Measurements from ENCODE around the gene CACNA2D4. TPM values are rescaled to one million over a fixed set of nuclear protein-coding genes. Genes with fewer than 3 reads are reported as not detected.

The CACNA2D4 gene
- polyA plus RNA-seq, 3 donors = 17.8 to 87.7 (median 22.1) TPM

- DNase-seq = no peak
- TF ChIP-seq CTCF (IDR thresholded peaks at IDR 0.05) = no peak
- Mint-ChIP-seq H3K27ac (no peak overlapping the region), H3K4me1 (no peaks in the 10 kb centered on the region), H3K9me3 (no peaks in the 10 kb centered on the region), H3K36me3 (peaks cover 15 to 31% of the 10 kb centered on the region in 2 donors), H3K4me3 (no peak overlapping the region), H3K27me3 (ENCODE audit: low read depth in 3 of 3) (peaks cover 0 to 1% (median 0%) of the 10 kb centered on the region in 3 donors)
- H3K9ac ChIP-seq (ENCODE audit: insufficient read depth, low read length, poor library complexity, severe bottlenecking) = no peak overlapping the region
- H3K27ac ChIP-seq (ENCODE audit: low read depth in 1 of 2, low read length in 2 of 2) = no peak overlapping the region
- H4K20me1 ChIP-seq (ENCODE audit: insufficient read depth, low read length) = peaks cover 52% of the 10 kb centered on the region
- H3K79me2 ChIP-seq (ENCODE audit: insufficient read depth, low read length) = peaks cover 60% of the 10 kb centered on the region
- no CpG with 5 or more reads among the region's 1 CpG for WGBS (ENCODE audit: insufficient coverage)
- H3K9me3 ChIP-seq (replicated peaks in 1 of 2; ENCODE audit: control insufficient read depth in 1 of 2, insufficient read depth in 1 of 2, low read length in 2 of 2) = no peaks in the 10 kb centered on the region
- no peak overlapping the region for H2AFZ ChIP-seq (ENCODE audit: insufficient read depth, low read depth, low read length, poor library complexity, severe bottlenecking)
- H3K36me3 ChIP-seq (replicated peaks in 1 of 2; ENCODE audit: control insufficient read depth in 1 of 2, insufficient read depth in 2 of 2, low read length in 2 of 2) = peaks cover 13 to 35% of the 10 kb centered on the region in 2 donors
- intact Hi-C loops (cut with micrococcal nuclease) = no loop called here
- H3K4me3 ChIP-seq (replicated peaks in 1 of 3; ENCODE audit: low read depth in 2 of 3, low read length in 3 of 3) = no peak overlapping the region
- no peak overlapping the region for H3K4me2 ChIP-seq (replicated peaks; ENCODE audit: extremely low read depth, low read length, poor library complexity, severe bottlenecking)
- no peaks in the 10 kb centered on the region for H3K27me3 ChIP-seq (ENCODE audit: control insufficient read depth in 2 of 2, insufficient read depth in 2 of 2, low read length in 2 of 2)
- no peaks in the 10 kb centered on the region for H3K4me1 ChIP-seq (ENCODE audit: control insufficient read depth in 1 of 2, insufficient read depth in 2 of 2, low read length in 2 of 2)
Observed at GRCh38 chr12:1767407-1768090, 150.9 kb downstream of the CACNA2D4 start.

- no peak overlapping the region for H3K9ac ChIP-seq (ENCODE audit: insufficient read depth, low read length, poor library complexity, severe bottlenecking)
- H3K27me3 ChIP-seq (ENCODE audit: control insufficient read depth in 2 of 2, insufficient read depth in 2 of 2, low read length in 2 of 2) = no peaks in the 10 kb centered on the region
- Mint-ChIP-seq H3K27ac (peak overlapping the region in 1 of 7 donors; percentile 55), H3K4me1 (no peaks in the 10 kb centered on the region), H3K27me3 (ENCODE audit: low read depth in 3 of 3) (peaks cover 0 to 1% (median 0%) of the 10 kb centered on the region in 3 donors), H3K36me3 (peaks cover 19 to 28% of the 10 kb centered on the region in 2 donors), H3K9me3 (no peaks in the 10 kb centered on the region), H3K4me3 (no peak overlapping the region)
- no peak overlapping the region for H3K4me3 ChIP-seq (replicated peaks in 1 of 3; ENCODE audit: low read depth in 2 of 3, low read length in 3 of 3)
- intact Hi-C loops (cut with micrococcal nuclease) = no loop called here
- H3K4me1 ChIP-seq (ENCODE audit: control insufficient read depth in 1 of 2, insufficient read depth in 2 of 2, low read length in 2 of 2) = no peaks in the 10 kb centered on the region
- peaks cover 11 to 42% of the 10 kb centered on the region in 2 donors for H3K36me3 ChIP-seq (replicated peaks in 1 of 2; ENCODE audit: control insufficient read depth in 1 of 2, insufficient read depth in 2 of 2, low read length in 2 of 2)
- WGBS (ENCODE audit: insufficient coverage) = 100% methylated on average over 1 of the region's 1 CpG
- H3K27ac ChIP-seq (ENCODE audit: low read depth in 1 of 2, low read length in 2 of 2) = no peak overlapping the region
- peaks cover 71% of the 10 kb centered on the region for H3K79me2 ChIP-seq (ENCODE audit: insufficient read depth, low read length)
- H4K20me1 ChIP-seq (ENCODE audit: insufficient read depth, low read length) = peaks cover 61% of the 10 kb centered on the region
- H3K9me3 ChIP-seq (replicated peaks in 1 of 2; ENCODE audit: control insufficient read depth in 1 of 2, insufficient read depth in 1 of 2, low read length in 2 of 2) = no peaks in the 10 kb centered on the region
- DNase-seq = no peak
- TF ChIP-seq CTCF (IDR thresholded peaks at IDR 0.05) = no peak
- no peak overlapping the region for H2AFZ ChIP-seq (ENCODE audit: insufficient read depth, low read depth, low read length, poor library complexity, severe bottlenecking)
- H3K4me2 ChIP-seq (replicated peaks; ENCODE audit: extremely low read depth, low read length, poor library complexity, severe bottlenecking) = no peak overlapping the region
Observed at GRCh38 chr12:1766110-1766509, 152.3 kb downstream of the CACNA2D4 start.
